Epidermal melanocyte (primary cell): ENCODE measurements around the gene HGF.

ENCODE experiments used
- DNase-seq: peaks from one replicate; pipeline ENCODE4 v3.0.0; 2011; ENCODE audit warnings: low spot score; ENCODE audit not compliant: insufficient read length

Gene HGF

GRCh38 chr7:81684514-81685269 is 85.2 kb downstream of the HGF start:
- peak; percentile 85 for DNase-seq

GRCh38 chr7:81684033-81684432 is 85.8 kb downstream of the HGF start:
- DNase-seq, result no peak

- no peak for DNase-seq
These were observed 87.0 kb downstream of the HGF start for GRCh38 chr7:81682873-81683272.

DNA sequence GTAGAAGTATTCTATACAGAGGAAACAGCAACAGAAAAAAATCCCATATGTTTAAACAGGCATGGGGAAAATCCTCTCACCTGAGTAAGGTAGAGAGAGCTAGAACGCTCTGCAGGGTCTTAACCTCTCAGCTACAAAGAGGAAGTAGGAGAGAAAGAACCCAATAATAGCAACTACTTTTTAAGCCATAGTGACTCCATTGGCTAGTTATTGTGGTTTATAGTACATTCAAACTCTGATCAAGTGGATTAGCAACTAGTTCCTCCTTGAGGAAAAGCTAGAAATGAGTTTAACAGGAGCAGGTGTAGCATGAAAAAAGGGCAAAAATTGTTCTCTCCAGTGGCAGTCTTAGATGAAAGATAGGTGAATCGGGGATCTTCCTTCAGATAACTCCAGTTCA is 89.7 kb downstream of the HGF start:
- DNase-seq, result no peak

- no peak for DNase-seq
These were observed 93.0 kb downstream of the HGF start for GRCh38 chr7:81676813-81677212.

GRCh38 chr7:81676105-81676811 is 93.6 kb downstream of the HGF start:
- DNase-seq, result no peak

DNA sequence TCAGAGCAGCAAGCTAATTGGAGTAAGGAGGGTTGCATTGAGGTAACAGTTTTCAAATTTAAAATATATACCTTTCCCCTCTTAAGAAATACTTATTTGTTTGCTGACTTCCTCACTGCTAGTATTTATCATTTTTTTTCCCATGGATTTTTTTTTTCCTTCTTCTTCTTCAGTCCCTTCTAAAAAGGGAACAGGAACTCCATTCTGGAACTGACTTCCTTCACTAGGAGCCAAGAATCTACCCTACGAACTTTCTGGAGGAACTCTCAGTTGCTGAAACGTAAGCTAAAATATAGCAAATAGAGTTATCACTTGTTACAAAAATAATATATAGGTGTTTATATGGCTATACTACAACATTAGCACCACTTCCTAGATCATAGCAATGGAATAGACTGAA is 95.4 kb downstream of the HGF start:
- DNase-seq, result no peak

DNA sequence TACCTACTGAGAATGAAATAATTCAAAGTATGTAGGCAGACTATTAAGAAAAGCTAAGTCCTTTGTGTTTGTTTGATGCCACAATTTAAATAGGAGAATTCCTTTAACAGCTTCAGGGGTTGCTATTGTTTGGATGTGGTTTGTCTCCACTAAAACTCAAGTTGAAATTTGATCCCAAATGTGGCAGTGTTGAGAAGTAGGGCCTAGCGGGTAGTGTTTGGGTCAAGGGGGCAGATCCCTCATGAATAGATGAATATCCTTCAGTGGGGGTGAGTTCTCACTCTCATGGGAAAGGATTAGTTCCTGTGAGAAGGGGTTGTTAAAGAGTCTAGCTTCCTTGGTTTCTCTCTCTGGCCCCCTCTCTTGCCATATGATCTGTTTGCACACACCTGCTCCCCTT is 97.0 kb downstream of the HGF start:
- no peak for DNase-seq

GRCh38 chr7:81669476-81670105 is 100.3 kb downstream of the HGF start:
- DNase-seq, result no peak

DNA sequence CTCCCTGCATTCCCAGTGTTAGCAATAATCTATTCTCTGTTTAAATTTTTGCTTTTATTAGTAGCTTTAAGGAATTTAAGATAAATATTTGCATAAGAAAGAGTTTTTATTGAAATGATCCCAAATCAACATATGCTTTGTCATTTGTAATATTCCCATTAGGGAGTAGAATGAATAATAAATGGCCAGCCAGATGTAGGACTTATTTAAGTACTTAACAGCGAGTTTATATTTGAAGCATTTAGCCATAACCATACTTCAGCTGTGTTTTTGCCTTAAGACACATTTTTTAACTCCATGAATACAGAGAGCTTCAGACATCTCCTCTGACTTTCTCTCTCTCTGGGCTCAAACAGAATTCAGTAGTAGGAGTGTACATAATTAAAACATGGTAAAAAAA is 103.6 kb downstream of the HGF start:
- DNase-seq, result no peak

DNA sequence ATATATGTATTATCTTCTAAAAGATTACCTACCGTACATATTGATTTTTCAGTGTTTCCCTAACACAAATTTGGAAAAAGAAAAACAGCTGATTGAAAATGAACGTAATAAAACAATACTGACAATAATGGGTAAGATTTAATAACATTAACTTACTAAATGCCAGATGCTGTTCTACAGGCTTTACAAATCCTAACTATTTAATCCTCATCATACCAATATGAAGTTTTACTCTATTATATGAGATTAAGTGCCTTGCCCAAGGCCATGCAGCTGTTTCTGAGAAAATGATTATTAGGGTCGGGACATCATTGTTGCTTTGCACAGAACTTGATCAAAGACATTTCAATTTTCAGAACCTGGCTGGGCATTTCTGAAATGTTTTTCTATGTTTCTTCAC is 104.6 kb downstream of the HGF start:
- no peak for DNase-seq

GRCh38 chr7:81664304-81664703 is 105.5 kb downstream of the HGF start:
- DNase-seq, result no peak

DNA sequence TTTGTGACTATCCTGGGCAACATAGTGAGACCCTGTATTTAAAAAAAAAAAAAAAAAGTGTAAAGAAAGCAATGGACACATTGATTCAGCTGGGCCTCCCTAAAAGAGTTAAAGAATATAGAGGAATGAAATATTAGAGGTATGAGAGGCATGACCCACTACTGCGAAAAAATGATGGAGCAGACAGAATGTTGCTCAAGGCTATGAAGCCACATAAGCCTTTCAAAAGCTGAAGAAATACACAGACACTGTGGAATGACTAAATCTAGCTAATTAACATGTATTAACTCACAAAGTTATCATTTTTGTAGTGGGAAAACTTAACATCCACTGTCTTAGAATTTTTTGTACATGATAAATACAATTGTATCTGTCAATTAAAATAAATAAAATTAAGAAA is 107.3 kb downstream of the HGF start:
- DNase-seq, result no peak

GRCh38 chr7:81659697-81660395 is 110.0 kb downstream of the HGF start:
- DNase-seq, result no peak

- DNase-seq, result no peak
These were observed 112.3 kb downstream of the HGF start for GRCh38 chr7:81657551-81657950.

DNA sequence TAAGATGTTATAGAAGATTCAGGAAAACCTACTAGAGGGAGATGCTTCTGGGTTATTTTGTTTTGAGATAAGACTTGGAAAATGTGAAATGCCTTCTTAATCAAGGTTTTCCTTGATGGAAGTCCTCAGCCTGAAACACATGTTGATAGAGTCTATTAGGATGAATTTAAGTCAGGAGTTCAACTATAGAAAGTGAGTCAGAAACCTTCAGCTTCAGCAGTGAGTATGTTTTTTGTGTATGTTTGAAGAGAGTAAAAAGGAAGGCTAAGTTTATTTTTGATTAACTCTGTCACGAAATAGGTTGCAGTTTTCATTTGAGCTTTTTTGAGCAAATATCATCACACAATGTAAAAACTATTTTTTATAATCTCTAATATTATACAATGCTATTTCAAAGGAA is 114.6 kb downstream of the HGF start:
- DNase-seq, result no peak

DNA sequence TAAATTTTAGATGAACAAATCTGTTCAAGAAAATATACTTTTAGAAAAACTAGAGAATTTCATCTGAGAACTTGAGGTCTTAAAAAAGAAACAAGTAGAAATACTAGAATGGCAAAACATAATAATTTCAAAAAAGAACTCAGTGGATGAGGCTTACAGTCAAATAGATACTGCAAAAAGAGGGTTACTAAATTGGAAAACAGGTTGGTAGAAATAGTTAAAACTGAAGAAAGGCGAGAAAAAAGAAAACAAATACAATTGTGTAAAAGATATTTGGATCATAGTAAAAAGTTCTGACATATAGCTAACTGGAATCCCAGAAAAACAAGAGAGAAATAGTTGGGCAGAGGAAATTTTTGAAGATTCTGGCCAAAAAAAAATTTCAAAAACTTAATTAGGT is 117.6 kb downstream of the HGF start:
- DNase-seq, result no peak
